ENCODE results near the gene LACTB. TPM values are rescaled to one million over a fixed set of nuclear protein-coding genes. Genes with fewer than 3 reads are reported as not detected.

The LACTB gene
- total RNA-seq, 2 donors from 2014 or later: 14.6 to 29.6 TPM

DNA sequence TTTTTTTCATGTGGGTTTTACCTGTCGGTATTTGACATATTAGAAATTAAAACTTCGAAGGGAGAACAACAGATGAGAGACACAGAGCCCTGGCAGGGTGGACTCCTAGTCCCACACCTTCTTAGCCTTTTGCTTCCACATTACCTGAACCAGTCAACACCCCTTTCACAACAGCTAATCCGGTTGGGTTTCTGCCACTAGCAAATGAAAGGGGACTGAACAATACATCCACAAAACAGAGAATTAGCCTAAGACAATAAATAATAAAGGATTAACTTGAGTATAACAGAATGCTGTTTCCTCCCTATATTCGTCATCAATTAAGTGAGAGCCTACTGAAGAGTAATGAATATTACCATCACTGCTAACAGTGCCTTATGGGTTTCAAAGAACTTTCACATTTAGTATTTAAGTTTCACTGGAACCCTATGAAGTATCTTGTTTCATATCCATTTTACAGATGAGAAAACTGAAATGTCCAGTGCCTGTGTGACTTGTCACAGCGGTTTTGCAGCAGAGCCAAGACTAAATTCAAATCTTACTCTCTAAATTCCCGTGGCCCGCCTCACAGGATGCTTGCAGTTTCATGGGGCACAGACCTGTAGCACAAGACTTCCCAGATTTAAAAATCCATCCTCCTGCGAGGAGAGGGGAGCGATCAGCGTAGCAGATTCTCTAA is 66.7 kb downstream of the LACTB start:
- no peaks in the 10 kb centered on the region for H3K36me3 ChIP-seq
- no peaks in the 10 kb centered on the region for H3K4me1 ChIP-seq
- peak overlapping the region; percentile 56 to 67 for H3K9ac ChIP-seq (ENCODE audit: low read depth in 2 of 2, low read length in 2 of 2)
- intact Hi-C loops (cut with DNase I): no loop called here
- no peak for DNase-seq
- H3K9me3 ChIP-seq: no peaks in the 10 kb centered on the region
- TF ChIP-seq, protein P1, sequence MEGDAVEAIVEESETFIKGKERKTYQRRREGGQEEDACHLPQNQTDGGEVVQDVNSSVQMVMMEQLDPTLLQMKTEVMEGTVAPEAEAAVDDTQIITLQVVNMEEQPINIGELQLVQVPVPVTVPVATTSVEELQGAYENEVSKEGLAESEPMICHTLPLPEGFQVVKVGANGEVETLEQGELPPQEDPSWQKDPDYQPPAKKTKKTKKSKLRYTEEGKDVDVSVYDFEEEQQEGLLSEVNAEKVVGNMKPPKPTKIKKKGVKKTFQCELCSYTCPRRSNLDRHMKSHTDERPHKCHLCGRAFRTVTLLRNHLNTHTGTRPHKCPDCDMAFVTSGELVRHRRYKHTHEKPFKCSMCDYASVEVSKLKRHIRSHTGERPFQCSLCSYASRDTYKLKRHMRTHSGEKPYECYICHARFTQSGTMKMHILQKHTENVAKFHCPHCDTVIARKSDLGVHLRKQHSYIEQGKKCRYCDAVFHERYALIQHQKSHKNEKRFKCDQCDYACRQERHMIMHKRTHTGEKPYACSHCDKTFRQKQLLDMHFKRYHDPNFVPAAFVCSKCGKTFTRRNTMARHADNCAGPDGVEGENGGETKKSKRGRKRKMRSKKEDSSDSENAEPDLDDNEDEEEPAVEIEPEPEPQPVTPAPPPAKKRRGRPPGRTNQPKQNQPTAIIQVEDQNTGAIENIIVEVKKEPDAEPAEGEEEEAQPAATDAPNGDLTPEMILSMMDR (IDR thresholded peaks at IDR 0.05): no peak
- peak overlapping the region; percentile 65 for H3K27ac ChIP-seq
- H3K27me3 ChIP-seq: no peaks in the 10 kb centered on the region
- peak overlapping the region; percentile 56 for H3K4me3 ChIP-seq

DNA sequence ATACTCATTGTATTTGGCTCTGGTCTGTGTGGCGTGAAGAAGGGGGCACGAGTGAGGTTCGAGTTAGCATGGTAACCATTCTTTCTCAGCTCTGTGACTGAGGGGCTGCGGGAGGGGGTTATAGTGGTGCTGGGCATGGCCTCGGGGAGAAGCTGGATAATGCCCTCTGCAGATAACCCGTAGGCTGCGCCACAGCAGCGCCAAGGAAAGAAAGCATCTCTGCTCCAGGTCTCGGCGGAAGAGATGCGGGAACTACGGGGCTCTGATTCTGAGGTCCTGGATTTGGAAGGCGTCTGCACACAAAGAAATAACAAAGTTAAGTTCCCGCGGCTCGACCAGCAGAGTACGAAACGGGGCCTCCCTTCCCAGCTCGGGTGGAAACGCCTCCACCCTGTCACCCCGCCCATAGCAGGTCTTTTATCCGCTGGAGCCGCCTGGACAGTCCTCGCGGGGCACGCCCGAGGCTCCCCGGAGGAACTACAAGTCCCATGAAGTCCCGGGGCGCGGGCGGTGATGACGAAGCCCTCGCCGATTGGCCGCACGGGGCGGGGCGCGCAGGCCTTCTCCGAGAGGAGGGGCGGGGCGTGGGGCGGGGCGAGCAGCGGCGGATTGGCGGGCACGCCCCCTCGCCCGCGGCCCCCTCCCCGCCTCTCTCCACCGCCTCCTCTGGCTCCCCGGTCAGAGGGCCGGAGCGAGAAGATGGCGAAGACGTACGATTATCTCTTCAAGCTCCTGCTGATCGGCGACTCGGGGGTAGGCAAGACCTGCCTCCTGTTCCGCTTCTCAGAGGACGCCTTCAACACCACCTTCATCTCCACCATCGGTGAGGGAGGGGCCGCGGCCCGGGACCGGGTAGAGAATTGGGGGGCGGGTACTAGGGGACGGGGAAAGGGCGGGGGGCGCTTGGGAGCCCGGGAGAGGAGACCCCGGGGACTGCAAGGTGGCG is 67.5 kb downstream of the LACTB start, which contains the start of gene RAB8B:
Gene RAB8B (plus strand): TSS at position 681 of the 946 bp plus-strand sequence. CDS start 19 bp downstream, at position 700.
- Histone ChIP-seq H3K9ac (ENCODE audit: low read depth in 2 of 2, low read length in 2 of 2) (peak within 1 kb of the TSS; percentile 76 to 92), H3K4me1 (no peaks in the 10 kb centered on the region), H3K9me3 (no peaks in the 10 kb centered on the region)

DNA sequence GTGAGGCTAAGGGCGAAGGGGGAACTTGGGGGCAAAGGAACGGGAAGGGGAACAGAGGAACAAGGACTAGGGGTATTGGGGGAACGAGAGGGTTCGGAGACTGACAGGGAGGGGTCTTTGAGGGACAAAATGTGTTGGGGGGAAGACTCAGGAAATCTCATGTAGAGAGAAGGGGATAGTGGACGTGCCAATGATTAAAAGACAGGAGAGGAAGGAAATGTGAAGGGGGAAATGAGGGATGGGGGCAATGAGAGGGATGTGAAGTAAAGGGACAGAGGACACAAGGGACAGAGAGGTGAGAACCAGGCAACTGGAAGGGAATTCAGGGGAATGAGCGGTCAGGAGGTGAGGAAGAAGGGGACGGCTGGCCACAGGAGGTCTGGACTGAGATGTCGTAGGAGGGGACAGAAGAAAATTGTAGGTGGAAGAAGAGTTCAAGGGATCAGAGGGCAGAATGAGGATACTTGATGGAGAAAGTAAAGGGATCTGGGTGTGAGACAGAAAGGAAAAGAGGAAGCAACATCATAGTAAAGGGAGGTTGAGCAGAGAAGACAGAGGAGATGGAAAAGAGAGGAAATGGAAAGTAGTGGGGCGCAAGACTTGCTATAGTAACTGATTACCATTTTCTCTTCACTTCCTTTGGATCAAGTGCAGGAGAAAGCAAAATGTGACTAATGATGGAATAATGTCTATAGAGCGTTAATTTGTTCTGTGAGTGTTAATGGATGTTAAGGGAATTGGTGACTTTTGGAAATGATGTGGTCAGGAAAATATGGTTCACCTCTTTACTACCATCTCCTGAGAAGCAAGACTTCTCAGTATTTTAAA is 68.5 kb downstream of the LACTB start:
- TF ChIP-seq, protein P1 (IDR thresholded peaks at IDR 0.05): no peak

More for the DNA sequence above, 67.5 kb downstream of the LACTB start, which contains the start of gene RAB8B:
- peak within 1 kb of the TSS; percentile 56 for H3K4me3 ChIP-seq
- H3K36me3 ChIP-seq: no peaks in the 10 kb centered on the region
- no peaks in the 10 kb centered on the region for H3K27me3 ChIP-seq
- H3K27ac ChIP-seq: peak within 1 kb of the TSS; percentile 65
- intact Hi-C loops (cut with DNase I): no loop called here
- DNase-seq: peak; percentile 99
- TF ChIP-seq, protein P1 (IDR thresholded peaks at IDR 0.05): no peak

DNA sequence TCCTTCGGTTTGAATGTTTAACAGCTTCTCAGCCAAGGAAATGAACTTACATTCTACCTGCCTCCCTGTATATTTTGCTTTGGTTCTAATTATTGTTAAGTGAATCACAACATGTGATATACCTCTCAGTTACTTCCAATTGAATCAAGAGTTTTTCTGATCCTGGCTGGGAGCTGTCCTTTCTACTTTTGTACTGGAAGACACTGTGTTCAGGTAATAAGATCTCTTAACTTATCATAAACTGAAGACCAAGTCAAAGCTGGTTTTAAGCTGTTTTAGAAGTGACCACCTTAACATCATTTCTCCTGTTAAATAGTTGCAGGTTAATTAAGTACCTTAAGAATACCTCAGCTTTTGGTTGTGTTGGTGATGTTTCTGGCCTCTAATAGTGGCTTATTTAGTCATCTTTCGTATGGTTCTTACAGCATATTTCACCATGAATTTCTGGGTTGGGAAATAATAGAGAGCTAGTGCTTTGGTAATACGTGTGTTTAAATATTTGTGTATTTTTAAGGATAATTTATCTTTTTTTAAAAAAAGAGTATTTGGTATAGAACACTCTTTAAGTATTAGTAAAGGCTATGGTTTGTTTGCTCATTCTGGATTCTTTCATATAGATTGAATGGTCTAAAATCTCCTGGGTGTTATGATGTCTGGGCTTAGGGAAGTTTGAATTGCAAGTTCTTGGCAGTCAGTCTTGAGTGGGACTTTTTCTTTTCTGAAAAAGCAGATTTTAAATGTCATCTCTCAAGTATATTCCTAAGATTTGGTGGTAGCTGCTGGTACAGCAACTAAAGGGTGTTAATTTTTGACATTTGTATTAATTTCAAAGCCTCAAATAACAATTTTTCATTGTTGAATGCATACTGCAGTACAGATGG is 69.3 kb downstream of the LACTB start:
- Histone ChIP-seq H3K27me3 (no peaks in the 10 kb centered on the region), H3K9me3 (no peaks in the 10 kb centered on the region), H3K4me3 (peak overlapping the region; percentile 56), H3K36me3 (no peaks in the 10 kb centered on the region), H3K9ac (ENCODE audit: low read depth in 2 of 2, low read length in 2 of 2) (peak overlapping the region; percentile 13 to 92), H3K27ac (peak overlapping the region; percentile 65), H3K4me1 (no peaks in the 10 kb centered on the region)
- TF ChIP-seq, protein P1 (IDR thresholded peaks at IDR 0.05): no peak
- DNase-seq: no peak
- intact Hi-C loops (cut with DNase I): no loop called here

More for the DNA sequence above, 68.5 kb downstream of the LACTB start:
- intact Hi-C loops (cut with DNase I): no loop called here
- no peaks in the 10 kb centered on the region for H3K27me3 ChIP-seq
- H3K9me3 ChIP-seq: no peaks in the 10 kb centered on the region
- H3K27ac ChIP-seq: peak overlapping the region; percentile 65
- H3K4me1 ChIP-seq: no peaks in the 10 kb centered on the region
- peak; percentile 20 for DNase-seq
- peak overlapping the region; percentile 56 for H3K4me3 ChIP-seq
- no peaks in the 10 kb centered on the region for H3K36me3 ChIP-seq
- peak overlapping the region; percentile 76 to 92 for H3K9ac ChIP-seq (ENCODE audit: low read depth in 2 of 2, low read length in 2 of 2)

Other genes with a start within 250 kb of the LACTB start
- gene TPM1, start 79.1 kb upstream of the LACTB start, total RNA-seq: 100 to 1,000 TPM; 423 to 769 TPM
- gene RPS27L, start 35.6 kb downstream of the LACTB start, total RNA-seq: 100 to 1,000 TPM; 205 to 269 TPM
- 10 to 100 TPM in 1 of 2 donors, 1 to 10 TPM in 1; 7.4 to 18.0 TPM for gene RAB8B, start 67.7 kb downstream of the LACTB start, total RNA-seq
- gene APH1B, start 155.7 kb downstream of the LACTB start, total RNA-seq: 1 to 10 TPM; 5.0 to 8.9 TPM